K562 (cell line): ENCODE measurements around the gene IQGAP3. TPM values are rescaled to one million over a fixed set of nuclear protein-coding genes. Genes with fewer than 3 reads are reported as not detected.

Experiments
- ATAC-seq: fragments of 200-7000 bp; cut with Tn5 transposase; 3 replicates; pipeline ENCODE4 v1.9.1; 2020; ENCODE audit warnings: moderate library complexity
- BruUV-seq: library from RNA; stranded (reverse); fragments of 400-500 nt; replicated peaks from 2 replicates; lab custom pipeline; 2021; lab: Mats Ljungman, UMichigan
- CTCF ChIA-PET: fragments of 300-600 bp; formaldehyde crosslinking; extraction: SDS; loops from one replicate; lab custom pipeline; 2021; ENCODE audit warnings: low intra/inter-chr PET ratio; lab: Yijun Ruan, JAX
- POLR2A ChIA-PET: fragments of 300-600, 350-650 bp; sonication (Branson Sonifier 250); formaldehyde crosslinking; extraction: SDS; loops from one replicate; lab custom pipeline; 2021; ENCODE audit warnings: antibody characterized with exemption, inconsistent platforms; lab: Yijun Ruan, JAX
- DNase-seq, 4 experiments: peaks; one replicate each; pipeline versions ENCODE4 v3.0.0 to v3.0.0-alpha.2; 2011 to 2018; ENCODE audit warnings: low spot score in 3 of 4, mixed read lengths in 3 of 4; ENCODE audit errors: extremely low read depth in 1 of 4
- FAIRE-seq: peaks from 2 replicates; lab custom pipeline; 2011; peaks lifted over from hg19 to GRCh38; lab: Jason Lieb, UNC
- H2AFZ ChIP-seq: 2 replicates; pipeline ENCODE4 v1.6.0; 2011; ENCODE audit warnings: low read depth, low read length, control low read depth, inconsistent platforms
- H3K27ac ChIP-seq: fragments of 200-600 bp; 3 replicates; pipeline ENCODE4 v1.8.0; 2011; ENCODE audit warnings: low read depth, mild to moderate bottlenecking, control low read depth, inconsistent platforms, low read length, moderate library complexity, mixed read lengths; ENCODE audit errors: extremely low read depth
- H3K27me3 ChIP-seq, 2 experiments: fragments of 300-600 bp in 1 of 2; 2 replicates in 1 of 2; 3 replicates in 1 of 2; pipeline versions ENCODE4 v1.6.0 to v1.8.0; 2011; ENCODE audit warnings: inconsistent platforms in 2 of 2, low read length in 2 of 2, mild to moderate bottlenecking in 1 of 2, mixed read lengths in 1 of 2, moderate library complexity in 1 of 2; ENCODE audit not compliant: control insufficient read depth in 2 of 2, insufficient read depth in 2 of 2
- H3K36me3 ChIP-seq: fragments of 300-600 bp; 3 replicates; pipeline ENCODE4 v1.8.0; 2011; ENCODE audit warnings: mild to moderate bottlenecking, low read length, inconsistent platforms; ENCODE audit not compliant: control insufficient read depth, insufficient read depth
- H3K4me1 ChIP-seq, 2 experiments: fragments of 200-600 bp in 1 of 2; replicated peaks in 1 of 2; 2 replicates in 1 of 2; 3 replicates in 1 of 2; pipeline versions ENCODE4 v1.5.1 to v1.8.0; 2011; ENCODE audit warnings: inconsistent platforms in 2 of 2, low read length in 2 of 2, mild to moderate bottlenecking in 1 of 2, mixed read lengths in 1 of 2, moderate library complexity in 1 of 2; ENCODE audit not compliant: control insufficient read depth in 2 of 2, insufficient read depth in 2 of 2
- H3K4me2 ChIP-seq: 2 replicates; pipeline ENCODE4 v1.6.1; 2011; ENCODE audit warnings: low read length, control low read depth, inconsistent platforms, mixed read lengths; ENCODE audit not compliant: insufficient read depth
- H3K4me3 ChIP-seq: fragments of 200-600 bp; sonication (generic), shearing (Covaris generic); 2 replicates; pipeline ENCODE4 v1.5.1; 2016; ENCODE audit warnings: control low read depth, inconsistent platforms
- H3K79me2 ChIP-seq: fragments of 200-600 bp; 3 replicates; pipeline ENCODE4 v1.8.0; 2011; ENCODE audit warnings: low read length, inconsistent platforms; ENCODE audit not compliant: control insufficient read depth, insufficient read depth
- H3K9ac ChIP-seq, 2 experiments: 2 replicates each; pipeline versions ENCODE4 v1.6.0 to v1.6.1; 2011; ENCODE audit warnings: low read depth in 2 of 2, low read length in 2 of 2, control low read depth in 1 of 2, inconsistent platforms in 1 of 2, mild to moderate bottlenecking in 1 of 2, mixed read lengths in 1 of 2; ENCODE audit not compliant: insufficient read depth in 1 of 2
- H3K9me1 ChIP-seq: one replicate; pipeline ENCODE4 v1.6.0; 2011; ENCODE audit warnings: inconsistent platforms, mild to moderate bottlenecking, low read length, moderate library complexity; ENCODE audit not compliant: control insufficient read depth, insufficient read depth
- H3K9me3 ChIP-seq: replicated peaks from 2 replicates; pipeline ENCODE4 v1.5.1; 2011; ENCODE audit warnings: low read depth, low read length, inconsistent platforms; ENCODE audit not compliant: control insufficient read depth, insufficient read depth
- H4K20me1 ChIP-seq: replicated peaks from 2 replicates; pipeline ENCODE4 v1.6.1; 2011; ENCODE audit warnings: low read length, inconsistent platforms, mixed read lengths; ENCODE audit not compliant: control insufficient read depth, insufficient read depth
- CBFA2T2 ChIP-seq: fragments of 450-650 bp; conservative IDR thresholded peaks from 2 replicates; pipeline ENCODE4 v1.6.1; 2017; ENCODE audit warnings: mild to moderate bottlenecking
- HEY1 ChIP-seq: fragments of 250-450 bp; sonication (Bioruptor Pico); IDR thresholded peaks from 2 replicates; pipeline ENCODE4 v1.5.0; 2020; ENCODE audit warnings: mild to moderate bottlenecking, moderate library complexity, borderline replicate concordance
- JUNB ChIP-seq: fragments of 450-650 bp; formaldehyde crosslinking; conservative IDR thresholded peaks from 2 replicates; pipeline ENCODE4 v1.4.0; 2020; ENCODE audit warnings: mild to moderate bottlenecking
- KHSRP ChIP-seq: fragments of 450-650 bp; IDR thresholded peaks from 2 replicates; pipeline ENCODE4 v1.6.1; 2017
- L3MBTL2 ChIP-seq: fragments of 450-650 bp; IDR thresholded peaks from 2 replicates; pipeline ENCODE4 v1.6.1; 2016; ENCODE audit warnings: mild to moderate bottlenecking, moderate library complexity
- MAZ ChIP-seq, 2 experiments: fragments of 450-650 bp in 1 of 2; sonication (generic) in 1 of 2; formaldehyde crosslinking; IDR thresholded peaks in 1 of 2; conservative IDR thresholded peaks in 1 of 2; 2 replicates each; pipeline versions ENCODE4 v1.4.0 to v1.5.0; 2020; ENCODE audit warnings: mild to moderate bottlenecking in 1 of 2, missing genetic modification reagents in 1 of 2
- PCBP1 ChIP-seq: fragments of 200-400 bp; formaldehyde crosslinking; IDR thresholded peaks from 2 replicates; pipeline ENCODE4 v1.6.1; 2018; ENCODE audit warnings: mild to moderate bottlenecking, low read depth, low read length; ENCODE audit not compliant: poor library complexity, severe bottlenecking
- PYGO2 ChIP-seq: fragments of 450-650 bp; IDR thresholded peaks from 2 replicates; pipeline ENCODE4 v1.6.1; 2016; ENCODE audit warnings: mild to moderate bottlenecking, missing genetic modification characterization, moderate library complexity, missing compliant biosample characterization
- RBM25 ChIP-seq: fragments of 200-400 bp; formaldehyde crosslinking; IDR thresholded peaks from 2 replicates; pipeline ENCODE4 v1.6.1; 2018; ENCODE audit warnings: low read length, low read depth, moderate library complexity; ENCODE audit not compliant: severe bottlenecking
- TAF1 ChIP-seq: IDR thresholded peaks from 2 replicates; pipeline ENCODE4 v1.6.1; 2011; ENCODE audit warnings: mild to moderate bottlenecking, low read length, moderate library complexity; ENCODE audit not compliant: insufficient read depth, control insufficient read depth, severe bottlenecking; ENCODE audit errors: extremely low read depth
- ZNF311 ChIP-seq: fragments of 250-450 bp; sonication (Bioruptor Pico); IDR thresholded peaks from 2 replicates; pipeline ENCODE4 v1.4.0; 2020; ENCODE audit warnings: mild to moderate bottlenecking, moderate library complexity
- ZNF780A ChIP-seq: fragments of 250-450 bp; sonication (Bioruptor Pico); IDR thresholded peaks from 2 replicates; pipeline ENCODE4 v1.5.0; 2021; ENCODE audit warnings: mild to moderate bottlenecking
- WGBS: fragments of 100-300 bp; shearing (Covaris generic); methylation state at CpG from one replicate; pipeline ENCODE4 v1.1.6; 2016; ENCODE audit warnings: low coverage, mixed read lengths; ENCODE audit not compliant: insufficient coverage; ENCODE audit errors: missing lambda C conversion rate; 5-methylcytosine and 5-hydroxymethylcytosine counted together
- in situ Hi-C: fragments of 300-500 bp; cut with MboI; formaldehyde crosslinking; loops from 4 replicates; pipeline ENCODE4 v1.15.0; 2018; ENCODE audit warnings: inconsistent platforms, mixed read lengths
- intact Hi-C: fragments of 100-400 bp; cut with micrococcal nuclease; formaldehyde crosslinking; loops from 2 replicates; pipeline ENCODE4 v1.14.2; 2022
- polyA plus RNA-seq, 8 experiments: library from polyadenylated mRNA; depleted of rRNA in 4 of 8; stranded (reverse) in 5 of 8; unstranded in 3 of 8; fragments of >200 nt; fragmentation: Nextera tagmentation in 2 of 8; fragmentation: Illumina TruSeq in 1 of 8; extraction: Ambion mirVana in 2 of 8; extraction: Trizol in 1 of 8; gene quantifications; 2 replicates each; pipeline versions ENCODE4 v1.2.1 to v1.2.3, GENCODE V29; 2011 to 2014; ENCODE audit warnings: inconsistent platforms in 1 of 8, missing spikeins in 1 of 8
- total RNA-seq, 7 experiments: library from RNA; depleted of rRNA in 6 of 7; stranded (reverse); fragments of >200 nt in 6 of 7; fragmentation: Illumina TruSeq in 2 of 7; extraction: Trizol in 2 of 7; gene quantifications; 2 replicates each; pipeline versions ENCODE4 v1.2.1 to v1.2.3, GENCODE V29; 2011 to 2021; ENCODE audit warnings: low replicate concordance in 1 of 7
- TF ChIP-seq, protein P1 (sequence below): fragments of 250-450 bp; sonication (Bioruptor Pico); IDR thresholded peaks from 2 replicates; pipeline ENCODE4 v1.4.0; 2020; ENCODE audit warnings: borderline replicate concordance
- TF ChIP-seq, protein P2 (sequence below), 2 experiments: fragments of 450-650 bp; conservative IDR thresholded peaks; 2 replicates each; pipeline ENCODE4 v1.6.1; 2017; ENCODE audit warnings: mild to moderate bottlenecking in 2 of 2, moderate library complexity in 2 of 2
- TF ChIP-seq, protein P3 (sequence below), 3 experiments: IDR thresholded peaks in 2 of 3; conservative IDR thresholded peaks in 1 of 3; 2 replicates each; pipeline ENCODE4 v1.5.1; 2011 to 2012; ENCODE audit warnings: low read length in 3 of 3, mild to moderate bottlenecking in 3 of 3, control low read depth in 2 of 3, improper control_type of control experiment in 1 of 3, inconsistent platforms in 1 of 3, low read depth in 1 of 3, mixed read lengths in 1 of 3, moderate library complexity in 1 of 3; ENCODE audit not compliant: insufficient read depth in 2 of 3

Gene IQGAP3
- total and polyA plus RNA-seq, 9 of the 15 experiments (the other 6 are each of a cell fraction or from before 2014, with no cell fraction given): 1.4 to 16.6 (median 11.9) TPM

DNA sequence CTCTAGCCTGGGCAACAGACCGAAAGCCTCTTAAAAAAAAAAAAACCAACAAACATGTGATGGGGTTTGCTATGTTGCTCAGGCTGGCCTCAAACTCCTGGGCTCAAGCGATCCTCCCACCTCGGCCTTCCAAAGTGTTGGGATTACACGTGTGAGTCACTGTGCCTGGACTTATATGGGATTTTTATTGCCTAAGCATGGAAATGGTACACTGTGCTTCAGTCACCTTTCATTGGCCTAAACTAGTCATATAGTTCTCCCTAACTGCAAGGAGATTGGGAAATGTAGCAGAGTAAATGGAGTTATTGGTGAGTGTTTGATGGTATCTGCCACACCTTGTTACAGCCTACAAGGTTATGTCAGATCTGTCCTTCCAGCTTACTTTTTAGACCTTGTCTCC lies 54.6 kb downstream of the IQGAP3 start:
- FAIRE-seq: no peak
- Histone ChIP-seq H3K4me2 (no peak overlapping the region), H3K79me2 (no peaks in the 10 kb centered on the region), H2AFZ (peak overlapping the region; percentile 0; the same call in 1 of the 2 replicates), H3K27ac (no peak overlapping the region), H3K9ac (no peak overlapping the region), H3K4me1 (peaks cover 5 to 7% of the 10 kb centered on the region in 2 experiments; a peak in 3 of 5 replicates), H4K20me1 (no peaks in the 10 kb centered on the region), H3K4me3 (no peak overlapping the region), H3K36me3 (no peaks in the 10 kb centered on the region), H3K9me1 (no peaks in the 10 kb centered on the region), H3K9me3 (no peaks in the 10 kb centered on the region), H3K27me3 (no peaks in the 10 kb centered on the region)
- ChIA-PET CTCF (no interaction called here), POLR2A (interaction anchor here (1.0 to 1.5 kb wide), 4 partner anchors 8 to 17 kb away, joined by 3 to 4 read pairs (median 3); partner anchors contain the start of gene MEF2D)
- WGBS: 55% methylated on average over 4 of the region's 4 CpGs
- TF ChIP-seq, protein P1, sequence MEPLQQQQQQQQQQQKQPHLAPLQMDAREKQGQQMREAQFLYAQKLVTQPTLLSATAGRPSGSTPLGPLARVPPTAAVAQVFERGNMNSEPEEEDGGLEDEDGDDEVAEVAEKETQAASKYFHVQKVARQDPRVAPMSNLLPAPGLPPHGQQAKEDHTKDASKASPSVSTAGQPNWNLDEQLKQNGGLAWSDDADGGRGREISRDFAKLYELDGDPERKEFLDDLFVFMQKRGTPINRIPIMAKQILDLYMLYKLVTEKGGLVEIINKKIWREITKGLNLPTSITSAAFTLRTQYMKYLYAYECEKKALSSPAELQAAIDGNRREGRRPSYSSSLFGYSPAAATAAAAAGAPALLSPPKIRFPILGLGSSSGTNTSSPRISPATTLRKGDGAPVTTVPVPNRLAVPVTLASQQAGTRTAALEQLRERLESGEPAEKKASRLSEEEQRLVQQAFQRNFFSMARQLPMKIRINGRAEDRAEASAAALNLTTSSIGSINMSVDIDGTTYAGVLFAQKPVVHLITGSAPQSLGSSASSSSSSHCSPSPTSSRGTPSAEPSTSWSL (CRISPR knock-in tag): no peak
- TF ChIP-seq RBM25 (no peak), ZNF311 (CRISPR knock-in tag) (no peak), TAF1 (no peak), ZNF780A (no peak), HEY1 (CRISPR knock-in tag) (no peak), L3MBTL2 (no peak), JUNB (no peak), PCBP1 (no peak), KHSRP (no peak), MAZ (CRISPR knock-in tag; conservative IDR thresholded peaks at IDR 0.05 in 1 of 2, IDR thresholded peaks at IDR 0.05 in 1 of 2) (no peak), CBFA2T2 (no peak), PYGO2 (tag) (no peak)
- TF ChIP-seq, protein P2, sequence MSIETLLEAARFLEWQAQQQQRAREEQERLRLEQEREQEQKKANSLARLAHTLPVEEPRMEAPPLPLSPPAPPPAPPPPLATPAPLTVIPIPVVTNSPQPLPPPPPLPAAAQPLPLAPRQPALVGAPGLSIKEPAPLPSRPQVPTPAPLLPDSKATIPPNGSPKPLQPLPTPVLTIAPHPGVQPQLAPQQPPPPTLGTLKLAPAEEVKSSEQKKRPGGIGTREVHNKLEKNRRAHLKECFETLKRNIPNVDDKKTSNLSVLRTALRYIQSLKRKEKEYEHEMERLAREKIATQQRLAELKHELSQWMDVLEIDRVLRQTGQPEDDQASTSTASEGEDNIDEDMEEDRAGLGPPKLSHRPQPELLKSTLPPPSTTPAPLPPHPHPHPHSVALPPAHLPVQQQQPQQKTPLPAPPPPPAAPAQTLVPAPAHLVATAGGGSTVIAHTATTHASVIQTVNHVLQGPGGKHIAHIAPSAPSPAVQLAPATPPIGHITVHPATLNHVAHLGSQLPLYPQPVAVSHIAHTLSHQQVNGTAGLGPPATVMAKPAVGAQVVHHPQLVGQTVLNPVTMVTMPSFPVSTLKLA (conservative IDR thresholded peaks at IDR 0.05): no peak
- TF ChIP-seq, protein P3, sequence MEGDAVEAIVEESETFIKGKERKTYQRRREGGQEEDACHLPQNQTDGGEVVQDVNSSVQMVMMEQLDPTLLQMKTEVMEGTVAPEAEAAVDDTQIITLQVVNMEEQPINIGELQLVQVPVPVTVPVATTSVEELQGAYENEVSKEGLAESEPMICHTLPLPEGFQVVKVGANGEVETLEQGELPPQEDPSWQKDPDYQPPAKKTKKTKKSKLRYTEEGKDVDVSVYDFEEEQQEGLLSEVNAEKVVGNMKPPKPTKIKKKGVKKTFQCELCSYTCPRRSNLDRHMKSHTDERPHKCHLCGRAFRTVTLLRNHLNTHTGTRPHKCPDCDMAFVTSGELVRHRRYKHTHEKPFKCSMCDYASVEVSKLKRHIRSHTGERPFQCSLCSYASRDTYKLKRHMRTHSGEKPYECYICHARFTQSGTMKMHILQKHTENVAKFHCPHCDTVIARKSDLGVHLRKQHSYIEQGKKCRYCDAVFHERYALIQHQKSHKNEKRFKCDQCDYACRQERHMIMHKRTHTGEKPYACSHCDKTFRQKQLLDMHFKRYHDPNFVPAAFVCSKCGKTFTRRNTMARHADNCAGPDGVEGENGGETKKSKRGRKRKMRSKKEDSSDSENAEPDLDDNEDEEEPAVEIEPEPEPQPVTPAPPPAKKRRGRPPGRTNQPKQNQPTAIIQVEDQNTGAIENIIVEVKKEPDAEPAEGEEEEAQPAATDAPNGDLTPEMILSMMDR (IDR thresholded peaks at IDR 0.05 in 2 of 3, conservative IDR thresholded peaks at IDR 0.05 in 1 of 3; ENCODE audit: insufficient read depth in 2 of 3, low read depth in 1 of 3, low read length in 3 of 3): no peak
- no peak; the same call in 1 of the 3 replicates for ATAC-seq
- no peak for DNase-seq
- BruUV-seq: no TSS peak
- intact Hi-C loops: no loop called here
- in situ Hi-C loops: no loop called here
